PFSK-1 (cell line): ENCODE measurements around the gene ACTR5.

Experiments
- FOXP2 ChIP-seq: optimal IDR thresholded peaks from 2 replicates; pipeline ENCODE3; 2011; ENCODE audit warnings: borderline replicate concordance, control low read depth, inconsistent platforms; ENCODE audit not compliant: insufficient read depth; ENCODE audit errors: extremely low read length, extremely low read depth
- POLR2AphosphoS5 ChIP-seq: IDR thresholded peaks from 2 replicates; pipeline ENCODE4 v1.6.1; 2012; ENCODE audit warnings: low read depth, mild to moderate bottlenecking, control low read depth, low read length, moderate library complexity
- REST ChIP-seq, 2 experiments: IDR thresholded peaks; 2 replicates each; pipeline versions ENCODE4 v1.6.1 to v1.8.0; 2011 to 2012; ENCODE audit warnings: low read depth in 2 of 2, low read length in 2 of 2, control low read depth in 1 of 2, inconsistent platforms in 1 of 2, mild to moderate bottlenecking in 1 of 2, moderate library complexity in 1 of 2; ENCODE audit not compliant: insufficient read depth in 1 of 2
- SIN3A ChIP-seq: IDR thresholded peaks from 2 replicates; pipeline ENCODE4 v1.6.1; 2012; ENCODE audit warnings: mild to moderate bottlenecking, low read length, moderate library complexity, borderline replicate concordance; ENCODE audit not compliant: insufficient read depth
- TAF1 ChIP-seq: IDR thresholded peaks from 2 replicates; pipeline ENCODE4 v1.6.1; 2012; ENCODE audit warnings: low read length, control low read depth, borderline replicate concordance; ENCODE audit not compliant: insufficient read depth

ACTR5 gene

GRCh38 chr20:38757145-38757775 is 9.0 kb downstream of the ACTR5 start:
- TF ChIP-seq TAF1 = no peak
- no peak for TF ChIP-seq SIN3A
- no peak for TF ChIP-seq FOXP2
- no peak for TF ChIP-seq POLR2AphosphoS5
- TF ChIP-seq REST (IDR thresholded peaks at IDR 0.05; ENCODE audit: insufficient read depth in 1 of 2, low read depth in 2 of 2, low read length in 2 of 2) = no peak

GRCh38 chr20:38759106-38759505 is 10.8 kb downstream of the ACTR5 start:
- TF ChIP-seq SIN3A = no peak
- no peak for TF ChIP-seq POLR2AphosphoS5
- TF ChIP-seq REST (IDR thresholded peaks at IDR 0.05; ENCODE audit: insufficient read depth in 1 of 2, low read depth in 2 of 2, low read length in 2 of 2) = no peak
- TF ChIP-seq TAF1 = no peak
- no peak for TF ChIP-seq FOXP2

GRCh38 chr20:38760978-38761377 is 12.7 kb downstream of the ACTR5 start:
- no peak for TF ChIP-seq TAF1
- TF ChIP-seq REST (IDR thresholded peaks at IDR 0.05; ENCODE audit: insufficient read depth in 1 of 2, low read depth in 2 of 2, low read length in 2 of 2) = no peak
- no peak for TF ChIP-seq SIN3A
- no peak for TF ChIP-seq POLR2AphosphoS5
- no peak for TF ChIP-seq FOXP2

GRCh38 chr20:38762174-38762573 is 13.9 kb downstream of the ACTR5 start:
- TF ChIP-seq POLR2AphosphoS5 (no peak), REST (IDR thresholded peaks at IDR 0.05; ENCODE audit: insufficient read depth in 1 of 2, low read depth in 2 of 2, low read length in 2 of 2) (no peak), FOXP2 (no peak), SIN3A (no peak), TAF1 (no peak)

GRCh38 chr20:38763616-38764015 is 15.4 kb downstream of the ACTR5 start:
- TF ChIP-seq REST (IDR thresholded peaks at IDR 0.05; ENCODE audit: insufficient read depth in 1 of 2, low read depth in 2 of 2, low read length in 2 of 2) (no peak), SIN3A (no peak)
